ENCODE data around the gene KRT15.

The KRT15 gene

GRCh38 chr17:41480136-41480535 lies 38.6 kb downstream of the KRT15 start:
- DNase-seq (ENCODE audit: low spot score): no peak

GRCh38 chr17:41478237-41478636 lies 40.5 kb downstream of the KRT15 start:
- DNase-seq (ENCODE audit: low spot score): no peak

- no peak for DNase-seq (ENCODE audit: low spot score)
These were observed 41.5 kb downstream of the KRT15 start for GRCh38 chr17:41476866-41477815.

GRCh38 chr17:41475421-41475820 lies 43.3 kb downstream of the KRT15 start:
- no peak for DNase-seq (ENCODE audit: low spot score)

- no peak for DNase-seq (ENCODE audit: low spot score)
These were observed 43.8 kb downstream of the KRT15 start for GRCh38 chr17:41474863-41475262.

GRCh38 chr17:41468346-41468745 lies 50.3 kb downstream of the KRT15 start:
- DNase-seq (ENCODE audit: low spot score): no peak

GRCh38 chr17:41467561-41467960 lies 51.1 kb downstream of the KRT15 start:
- no peak for DNase-seq (ENCODE audit: low spot score)

GRCh38 chr17:41466988-41467387 lies 51.7 kb downstream of the KRT15 start, which contains the start of gene KRT32:
TSS of gene KRT32 (minus strand) at chr17:41467386. CDS start at chr17:41467325, 61 bp downstream.
- no peak for DNase-seq (ENCODE audit: low spot score)

GRCh38 chr17:41464682-41465081 lies 54.0 kb downstream of the KRT15 start:
- no peak for DNase-seq (ENCODE audit: low spot score)

GRCh38 chr17:41464173-41464572 lies 54.5 kb downstream of the KRT15 start:
- DNase-seq (ENCODE audit: low spot score): no peak

GRCh38 chr17:41463746-41464145 lies 54.9 kb downstream of the KRT15 start:
- DNase-seq (ENCODE audit: low spot score): no peak

All from HuH-7.5 (cell line).